Neural cell (in vitro differentiated cells): ENCODE results near the gene RYR3. TPM values are rescaled to one million over a fixed set of nuclear protein-coding genes. Genes with fewer than 3 reads are reported as not detected.
A peak's percentile ranks its signal among the peaks of the same experiment; 100 is the strongest.

Experiments
- H2AFZ ChIP-seq: fragments of 200-600, 300-800 bp; sonication (generic), shearing (Covaris generic); 2 replicates; pipeline ENCODE4 v1.6.0; 2014; ENCODE audit warnings: low read depth, mild to moderate bottlenecking, antibody characterized with exemption, low read length, moderate library complexity
- H3F3A ChIP-seq: fragments of 200-600 bp; shearing (Covaris generic); 2 replicates; pipeline ENCODE4 v1.6.1; 2016; ENCODE audit warnings: mild to moderate bottlenecking, moderate library complexity, mixed read lengths, antibody characterized with exemption, low read length; ENCODE audit not compliant: insufficient read depth, poor library complexity, severe bottlenecking
- H3K27ac ChIP-seq: fragments of 200-600, 300-800 bp; sonication (generic), shearing (Covaris generic); 2 replicates; pipeline ENCODE4 v1.5.1; 2014; ENCODE audit warnings: mild to moderate bottlenecking, low read length, moderate library complexity
- H3K27me3 ChIP-seq: fragments of 300-800, 200-600 bp; sonication (generic), shearing (Covaris generic); 2 replicates; pipeline ENCODE4 v1.6.0; 2014; ENCODE audit warnings: mild to moderate bottlenecking, low read depth, low read length, moderate library complexity; ENCODE audit not compliant: insufficient read depth
- H3K36me3 ChIP-seq: fragments of 300-800, 200-600 bp; sonication (generic), shearing (Covaris generic); 2 replicates; pipeline ENCODE4 v1.5.1; 2014; ENCODE audit warnings: mild to moderate bottlenecking, antibody characterized with exemption, low read length, moderate library complexity; ENCODE audit not compliant: insufficient read depth
- H3K4me2 ChIP-seq: fragments of 300-800, 200-600 bp; sonication (generic), shearing (Covaris generic); 2 replicates; pipeline ENCODE4 v1.6.0; 2014; ENCODE audit warnings: mild to moderate bottlenecking, low read length
- H3K4me3 ChIP-seq: fragments of 300-800, 200-600 bp; sonication (generic), shearing (Covaris generic); 2 replicates; pipeline ENCODE4 v1.5.1; 2014; ENCODE audit warnings: mild to moderate bottlenecking, low read length, moderate library complexity
- H3K79me2 ChIP-seq: fragments of 200-600 bp; shearing (Covaris generic); replicated peaks from 2 replicates; pipeline ENCODE4 v1.6.0; 2014; ENCODE audit warnings: mild to moderate bottlenecking, low read length, moderate library complexity; ENCODE audit not compliant: insufficient read depth
- H3K9ac ChIP-seq: fragments of 300-800, 200-600 bp; sonication (generic), shearing (Covaris generic); 2 replicates; pipeline ENCODE4 v1.6.1; 2016; ENCODE audit warnings: mild to moderate bottlenecking, low read length, mixed read lengths
- H3K9me2 ChIP-seq: fragments of 200-600 bp; shearing (Covaris generic); 2 replicates; pipeline ENCODE4 v1.6.1; 2016; ENCODE audit warnings: mild to moderate bottlenecking, low read length, mixed read lengths; ENCODE audit not compliant: insufficient read depth
- H3K9me3 ChIP-seq: fragments of 200-600, 300-800 bp; sonication (generic), shearing (Covaris generic); 2 replicates; pipeline ENCODE4 v1.6.1; 2016; ENCODE audit warnings: mild to moderate bottlenecking, mixed run types, low read length, moderate library complexity, mixed read lengths
- H4K20me1 ChIP-seq: fragments of 200-600 bp; shearing (Covaris generic); 2 replicates; pipeline ENCODE4 v1.6.1; 2016; ENCODE audit warnings: mild to moderate bottlenecking, mixed run types; ENCODE audit not compliant: insufficient read depth
- EP300 ChIP-seq: fragments of 450-650 bp; conservative IDR thresholded peaks from 2 replicates; pipeline ENCODE4 v1.6.1; 2014; ENCODE audit warnings: antibody characterized with exemption, mild to moderate bottlenecking, moderate library complexity; ENCODE audit not compliant: poor library complexity, severe bottlenecking
- EZH2 ChIP-seq: fragments of 200-600, 300-800 bp; shearing (Covaris generic), sonication (generic); IDR thresholded peaks from 2 replicates; pipeline ENCODE4 v1.6.1; 2014; ENCODE audit warnings: antibody characterized with exemption, low read length, borderline replicate concordance, mild to moderate bottlenecking; ENCODE audit not compliant: insufficient read depth, poor library complexity, severe bottlenecking
- MXI1 ChIP-seq: fragments of 450-650 bp; conservative IDR thresholded peaks from 2 replicates; pipeline ENCODE4 v1.6.1; 2014; ENCODE audit warnings: antibody characterized with exemption, mild to moderate bottlenecking; ENCODE audit not compliant: poor library complexity, severe bottlenecking
- POLR2AphosphoS5 ChIP-seq: IDR thresholded peaks from 2 replicates; pipeline ENCODE4 v1.6.1; 2012
- RAD21 ChIP-seq: fragments of 450-650 bp; conservative IDR thresholded peaks from 2 replicates; pipeline ENCODE4 v1.6.1; 2014; ENCODE audit warnings: antibody characterized with exemption, mild to moderate bottlenecking, moderate library complexity
- SMC3 ChIP-seq: fragments of 450-650 bp; conservative IDR thresholded peaks from 2 replicates; pipeline ENCODE4 v1.6.1; 2014; ENCODE audit warnings: antibody characterized with exemption, mild to moderate bottlenecking, moderate library complexity; ENCODE audit not compliant: poor library complexity
- TAF1 ChIP-seq: IDR thresholded peaks from 2 replicates; pipeline ENCODE4 v1.6.1; 2012; ENCODE audit warnings: low read depth
- polyA plus RNA-seq: library from polyadenylated mRNA; depleted of rRNA; stranded (reverse); fragments of >200 nt; gene quantifications from 2 replicates; pipeline ENCODE4 v1.2.3, GENCODE V29; 2014
- TF ChIP-seq, protein P1 (sequence below): IDR thresholded peaks from 2 replicates; pipeline ENCODE4 v1.6.1; 2012; ENCODE audit warnings: borderline replicate concordance
- TF ChIP-seq, protein P2 (sequence below): fragments of 450-650 bp; IDR thresholded peaks from 2 replicates; pipeline ENCODE4 v1.5.1; 2014; ENCODE audit warnings: antibody characterized with exemption, mild to moderate bottlenecking, moderate library complexity; ENCODE audit not compliant: poor library complexity, severe bottlenecking

The RYR3 gene
- polyA plus RNA-seq, 1 donor from 2014 or later = 12.6 TPM

DNA sequence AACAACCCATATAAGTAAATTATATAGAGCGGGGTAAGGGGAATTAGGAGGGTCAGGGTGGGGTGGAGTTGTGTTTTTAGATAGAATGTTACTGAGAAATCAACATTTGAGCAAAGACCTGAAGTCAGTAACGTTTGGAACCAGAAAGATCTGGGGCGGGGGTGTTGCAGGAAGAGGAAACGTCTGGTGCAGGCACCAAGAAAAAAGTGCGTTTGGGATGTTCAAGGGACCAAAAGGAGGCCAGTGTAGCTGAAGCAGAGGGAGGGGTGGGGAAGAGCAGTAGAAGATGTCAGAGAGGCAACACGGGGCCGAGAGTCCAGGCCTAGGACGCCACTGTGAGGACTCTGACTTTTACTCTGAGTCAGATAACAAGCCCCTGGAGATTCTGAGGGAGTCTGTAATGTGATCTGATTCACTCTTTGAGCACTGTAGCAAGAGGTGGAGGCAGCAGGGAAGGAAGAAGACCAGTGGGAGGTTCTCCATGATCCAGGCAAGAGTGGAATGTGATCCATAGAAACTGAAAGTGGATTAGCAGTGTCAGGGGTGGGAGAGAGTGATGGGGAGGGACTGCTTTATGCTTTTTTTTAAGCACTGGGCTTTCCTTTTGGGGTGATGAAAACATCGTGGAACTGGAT is 478.3 kb downstream of the RYR3 start:
- H3F3A ChIP-seq = no peaks in the 10 kb centered on the region
- no peaks in the 10 kb centered on the region for H3K27me3 ChIP-seq
- H3K4me2 ChIP-seq = no peak overlapping the region
- H3K36me3 ChIP-seq = no peaks in the 10 kb centered on the region
- no peaks in the 10 kb centered on the region for H4K20me1 ChIP-seq
- H3K4me3 ChIP-seq = no peak overlapping the region
- no peaks in the 10 kb centered on the region for H3K9me2 ChIP-seq
- H2AFZ ChIP-seq = no peak overlapping the region
- TF ChIP-seq SMC3 (no peak), EP300 (no peak), EZH2 (no peak), POLR2AphosphoS5 (no peak)
- no peak overlapping the region for H3K27ac ChIP-seq
- no peaks in the 10 kb centered on the region for H3K79me2 ChIP-seq
- H3K9me3 ChIP-seq = no peaks in the 10 kb centered on the region
- no peak overlapping the region for H3K9ac ChIP-seq

DNA sequence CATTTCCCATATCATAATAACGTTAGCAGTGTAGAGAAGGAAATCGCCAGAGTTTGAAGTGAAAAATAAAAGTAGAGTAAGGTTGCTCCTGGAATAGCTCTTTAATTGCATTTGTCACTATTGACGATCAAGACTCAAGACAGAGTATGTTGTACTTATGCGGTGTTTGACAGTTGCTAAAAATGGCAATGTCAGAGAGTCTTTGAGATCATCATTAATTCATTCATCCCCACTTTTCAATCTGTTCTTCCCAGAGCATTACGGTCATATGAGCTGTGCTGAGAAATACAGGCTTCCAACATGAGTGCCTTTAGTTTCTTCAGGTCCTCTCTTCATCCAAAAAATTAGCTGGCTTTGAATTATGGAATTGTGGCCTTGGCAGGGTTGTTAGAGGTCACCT is 483.7 kb downstream of the RYR3 start:
- Histone ChIP-seq H3K9me3 (no peaks in the 10 kb centered on the region), H2AFZ (peak overlapping the region; percentile 10), H3K27ac (peak overlapping the region; percentile 96), H3K9me2 (no peaks in the 10 kb centered on the region), H3K27me3 (no peaks in the 10 kb centered on the region), H3K36me3 (no peaks in the 10 kb centered on the region), H3K79me2 (no peaks in the 10 kb centered on the region), H3K4me3 (peak overlapping the region; percentile 45), H3K4me2 (peak overlapping the region; percentile 33), H3F3A (no peaks in the 10 kb centered on the region), H4K20me1 (no peaks in the 10 kb centered on the region), H3K9ac (peak overlapping the region; percentile 52)
- TF ChIP-seq, protein P1, sequence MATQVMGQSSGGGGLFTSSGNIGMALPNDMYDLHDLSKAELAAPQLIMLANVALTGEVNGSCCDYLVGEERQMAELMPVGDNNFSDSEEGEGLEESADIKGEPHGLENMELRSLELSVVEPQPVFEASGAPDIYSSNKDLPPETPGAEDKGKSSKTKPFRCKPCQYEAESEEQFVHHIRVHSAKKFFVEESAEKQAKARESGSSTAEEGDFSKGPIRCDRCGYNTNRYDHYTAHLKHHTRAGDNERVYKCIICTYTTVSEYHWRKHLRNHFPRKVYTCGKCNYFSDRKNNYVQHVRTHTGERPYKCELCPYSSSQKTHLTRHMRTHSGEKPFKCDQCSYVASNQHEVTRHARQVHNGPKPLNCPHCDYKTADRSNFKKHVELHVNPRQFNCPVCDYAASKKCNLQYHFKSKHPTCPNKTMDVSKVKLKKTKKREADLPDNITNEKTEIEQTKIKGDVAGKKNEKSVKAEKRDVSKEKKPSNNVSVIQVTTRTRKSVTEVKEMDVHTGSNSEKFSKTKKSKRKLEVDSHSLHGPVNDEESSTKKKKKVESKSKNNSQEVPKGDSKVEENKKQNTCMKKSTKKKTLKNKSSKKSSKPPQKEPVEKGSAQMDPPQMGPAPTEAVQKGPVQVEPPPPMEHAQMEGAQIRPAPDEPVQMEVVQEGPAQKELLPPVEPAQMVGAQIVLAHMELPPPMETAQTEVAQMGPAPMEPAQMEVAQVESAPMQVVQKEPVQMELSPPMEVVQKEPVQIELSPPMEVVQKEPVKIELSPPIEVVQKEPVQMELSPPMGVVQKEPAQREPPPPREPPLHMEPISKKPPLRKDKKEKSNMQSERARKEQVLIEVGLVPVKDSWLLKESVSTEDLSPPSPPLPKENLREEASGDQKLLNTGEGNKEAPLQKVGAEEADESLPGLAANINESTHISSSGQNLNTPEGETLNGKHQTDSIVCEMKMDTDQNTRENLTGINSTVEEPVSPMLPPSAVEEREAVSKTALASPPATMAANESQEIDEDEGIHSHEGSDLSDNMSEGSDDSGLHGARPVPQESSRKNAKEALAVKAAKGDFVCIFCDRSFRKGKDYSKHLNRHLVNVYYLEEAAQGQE = no peak
- peak; percentile 82 for TF ChIP-seq POLR2AphosphoS5
- no peak for TF ChIP-seq SMC3
- TF ChIP-seq EP300 = peak; percentile 94

DNA sequence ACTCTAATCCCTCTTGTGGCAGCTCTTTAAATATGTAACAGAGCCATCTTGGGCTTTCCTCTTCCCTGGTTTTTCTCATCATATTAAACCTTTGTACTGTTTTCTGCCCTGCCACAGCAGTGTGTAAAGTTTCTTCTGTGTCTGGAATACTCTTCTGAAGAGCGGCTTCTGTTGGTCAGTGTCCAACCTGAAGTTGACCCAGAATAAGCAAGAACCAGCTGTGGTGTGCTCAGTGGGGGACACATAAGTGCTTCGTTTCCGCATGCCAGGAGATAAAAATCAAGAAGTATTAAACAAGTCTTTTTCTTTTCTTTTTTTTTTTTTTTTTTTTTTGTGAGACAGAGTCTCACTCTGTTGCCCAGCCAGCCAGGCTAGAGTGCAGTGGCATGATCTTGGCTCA is 484.3 kb downstream of the RYR3 start:
- Histone ChIP-seq H3K4me3 (peak overlapping the region; percentile 45), H3K36me3 (no peaks in the 10 kb centered on the region), H4K20me1 (no peaks in the 10 kb centered on the region), H3K27me3 (no peaks in the 10 kb centered on the region), H3K9me2 (no peaks in the 10 kb centered on the region), H3K4me2 (peak overlapping the region; percentile 33), H2AFZ (peak overlapping the region; percentile 10), H3K79me2 (no peaks in the 10 kb centered on the region), H3F3A (no peaks in the 10 kb centered on the region), H3K27ac (peak overlapping the region; percentile 96), H3K9ac (peak overlapping the region; percentile 52), H3K9me3 (no peaks in the 10 kb centered on the region)
- TF ChIP-seq EP300 (no peak), MXI1 (no peak), SMC3 (no peak), TAF1 (no peak), POLR2AphosphoS5 (no peak), RAD21 (no peak), EZH2 (no peak)
- TF ChIP-seq, protein P1 = no peak
- TF ChIP-seq, protein P2, sequence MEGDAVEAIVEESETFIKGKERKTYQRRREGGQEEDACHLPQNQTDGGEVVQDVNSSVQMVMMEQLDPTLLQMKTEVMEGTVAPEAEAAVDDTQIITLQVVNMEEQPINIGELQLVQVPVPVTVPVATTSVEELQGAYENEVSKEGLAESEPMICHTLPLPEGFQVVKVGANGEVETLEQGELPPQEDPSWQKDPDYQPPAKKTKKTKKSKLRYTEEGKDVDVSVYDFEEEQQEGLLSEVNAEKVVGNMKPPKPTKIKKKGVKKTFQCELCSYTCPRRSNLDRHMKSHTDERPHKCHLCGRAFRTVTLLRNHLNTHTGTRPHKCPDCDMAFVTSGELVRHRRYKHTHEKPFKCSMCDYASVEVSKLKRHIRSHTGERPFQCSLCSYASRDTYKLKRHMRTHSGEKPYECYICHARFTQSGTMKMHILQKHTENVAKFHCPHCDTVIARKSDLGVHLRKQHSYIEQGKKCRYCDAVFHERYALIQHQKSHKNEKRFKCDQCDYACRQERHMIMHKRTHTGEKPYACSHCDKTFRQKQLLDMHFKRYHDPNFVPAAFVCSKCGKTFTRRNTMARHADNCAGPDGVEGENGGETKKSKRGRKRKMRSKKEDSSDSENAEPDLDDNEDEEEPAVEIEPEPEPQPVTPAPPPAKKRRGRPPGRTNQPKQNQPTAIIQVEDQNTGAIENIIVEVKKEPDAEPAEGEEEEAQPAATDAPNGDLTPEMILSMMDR = no peak
